CD4-positive, alpha-beta T cell treated with Interleukin-2 at 100 ng/mL for 4 hours (primary cell): ENCODE measurements around the gene LRRC3C.
A peak's percentile ranks its signal among the peaks of the same experiment; 100 is the strongest.

Experiments used
- DNase-seq: peaks from one replicate; pipeline ENCODE4 v3.0.0-alpha.2; 2020; ENCODE audit warnings: low spot score

The LRRC3C gene

GRCh38 chr17:39923836-39924690 is 3.5 kb upstream of the LRRC3C start:
- no peak for DNase-seq

DNA sequence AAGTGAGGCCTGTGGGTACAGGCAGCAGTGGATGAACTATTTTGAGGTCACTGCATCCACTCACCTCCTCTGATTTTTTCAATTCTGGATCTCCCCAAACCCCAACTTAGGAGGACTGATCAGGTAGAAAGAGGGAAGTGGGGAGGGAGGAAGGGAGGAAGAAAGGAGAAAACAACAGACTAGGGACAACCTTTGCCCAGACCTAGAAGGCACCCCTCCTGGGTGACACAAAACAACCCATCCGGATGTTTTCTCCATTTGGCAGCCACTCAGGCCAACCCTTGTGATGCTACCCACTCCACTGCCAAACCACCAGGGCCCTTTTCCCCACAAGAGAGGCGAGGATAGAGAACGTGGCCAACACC is 2.9 kb upstream of the LRRC3C start:
- no peak for DNase-seq

- no peak for DNase-seq
Measured at GRCh38 chr17:39925282-39926134, 2.0 kb upstream of the LRRC3C start.

- no peak for DNase-seq
Measured at GRCh38 chr17:39926135-39926587, 1.4 kb upstream of the LRRC3C start.

DNA sequence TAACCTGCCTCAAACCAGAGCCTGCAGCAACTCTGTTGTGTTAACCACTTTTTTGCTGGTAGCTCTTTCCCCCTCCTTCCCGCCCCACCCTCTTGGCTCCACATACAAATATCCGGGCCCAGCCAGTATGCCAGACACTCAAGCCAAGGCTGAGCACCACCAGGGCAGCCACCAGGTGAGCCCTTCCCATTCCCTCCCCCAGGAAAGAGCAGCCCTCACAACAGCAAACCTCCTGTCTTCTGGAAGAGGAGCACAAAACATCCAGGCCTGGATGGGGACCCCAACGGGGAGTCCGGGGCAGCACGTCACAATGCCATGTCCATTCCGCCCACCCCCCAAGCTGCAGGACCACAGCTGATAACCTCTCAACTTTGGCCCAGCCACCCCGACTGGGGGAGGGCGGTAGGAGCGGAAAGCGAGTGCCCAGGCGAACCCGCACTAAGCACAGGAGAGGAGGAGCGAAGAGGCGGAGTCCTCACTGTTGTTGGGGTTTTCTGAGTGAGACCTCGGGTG is 888 bp upstream of the LRRC3C start:
- peak; percentile 68 for DNase-seq

DNA sequence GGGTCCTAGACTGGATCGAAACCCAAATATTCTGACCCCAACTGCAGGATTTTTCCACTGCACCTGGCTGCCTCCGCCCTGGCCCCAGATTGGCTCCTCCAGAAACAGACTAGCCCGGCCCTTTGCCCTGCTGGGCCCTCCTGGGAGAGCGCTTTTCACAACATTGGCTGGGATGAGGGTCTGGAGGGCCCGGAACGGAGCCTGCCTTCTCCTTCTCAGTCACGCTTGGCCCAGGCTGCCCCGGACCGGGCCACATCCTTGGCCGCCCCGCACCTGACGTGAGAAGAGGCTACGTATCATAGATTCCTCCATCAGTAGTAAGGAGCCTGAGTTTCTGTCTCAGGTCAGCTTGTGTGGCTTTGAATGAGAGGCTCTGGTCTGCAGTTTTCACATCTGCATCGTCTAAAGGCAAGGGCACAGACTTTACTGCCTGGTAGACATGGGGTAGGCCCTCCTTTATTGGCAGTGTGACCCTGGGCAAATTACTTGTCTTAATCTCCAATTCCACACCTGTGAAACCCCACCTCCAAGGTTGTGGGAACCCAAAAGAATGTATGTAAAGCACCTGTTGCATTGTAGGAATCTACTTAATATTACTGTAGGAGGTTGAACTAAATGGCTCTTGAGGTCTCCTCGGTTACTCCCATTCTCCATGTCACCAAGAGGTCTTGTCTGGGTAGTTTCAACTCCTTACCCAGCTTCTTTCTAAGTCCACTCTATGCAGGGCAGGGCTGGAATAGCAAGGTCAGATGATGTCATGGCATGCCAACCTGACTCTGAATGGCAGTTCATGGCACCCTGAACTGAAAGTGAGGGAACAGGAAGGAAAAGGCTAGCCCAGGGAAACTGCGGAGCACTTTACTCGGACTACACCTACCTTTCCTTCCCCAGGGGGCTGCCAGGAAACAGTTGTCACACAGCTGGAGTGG is 661 bp downstream of the LRRC3C start:
- no peak for DNase-seq

DNA sequence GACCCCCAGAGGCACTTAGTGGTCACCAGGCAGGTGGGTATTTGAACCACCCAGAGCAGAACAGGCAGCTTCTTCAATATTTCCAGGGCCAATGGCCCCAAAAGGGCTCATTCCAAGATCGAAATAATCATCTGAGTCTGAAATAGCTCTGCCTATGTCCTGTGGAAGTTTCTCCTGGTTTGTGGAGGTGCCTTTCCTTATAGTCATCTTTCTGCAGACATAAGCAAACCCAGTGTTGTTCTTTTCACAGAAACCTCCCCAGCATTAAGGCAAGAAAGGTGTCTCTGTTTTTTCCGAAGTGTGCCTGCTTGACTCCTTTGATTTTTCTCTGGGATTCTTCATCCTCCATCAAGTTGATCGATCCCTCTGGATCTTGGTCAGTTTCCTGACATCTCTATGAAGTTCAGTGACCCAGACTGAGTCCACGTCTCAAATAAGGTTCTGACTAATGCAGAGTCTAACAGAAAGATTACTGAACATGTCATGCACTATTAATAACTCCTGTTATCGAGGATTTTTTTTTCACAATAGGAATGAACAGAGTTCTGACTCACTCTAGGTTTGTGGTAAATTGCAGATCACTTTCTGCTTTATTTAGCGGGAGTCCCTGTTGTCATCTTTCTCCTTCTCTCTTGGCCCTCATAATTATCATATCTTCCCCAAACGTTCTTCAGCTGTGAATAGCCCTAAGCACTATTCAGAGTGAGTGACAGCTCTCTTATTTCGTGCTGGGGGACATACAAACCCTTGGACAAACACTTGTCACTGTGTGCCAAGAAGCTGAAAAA is 1.5 kb downstream of the LRRC3C start:
- DNase-seq, result no peak

- no peak for DNase-seq
Measured at GRCh38 chr17:39929646-39930407, 2.3 kb downstream of the LRRC3C start.

DNA sequence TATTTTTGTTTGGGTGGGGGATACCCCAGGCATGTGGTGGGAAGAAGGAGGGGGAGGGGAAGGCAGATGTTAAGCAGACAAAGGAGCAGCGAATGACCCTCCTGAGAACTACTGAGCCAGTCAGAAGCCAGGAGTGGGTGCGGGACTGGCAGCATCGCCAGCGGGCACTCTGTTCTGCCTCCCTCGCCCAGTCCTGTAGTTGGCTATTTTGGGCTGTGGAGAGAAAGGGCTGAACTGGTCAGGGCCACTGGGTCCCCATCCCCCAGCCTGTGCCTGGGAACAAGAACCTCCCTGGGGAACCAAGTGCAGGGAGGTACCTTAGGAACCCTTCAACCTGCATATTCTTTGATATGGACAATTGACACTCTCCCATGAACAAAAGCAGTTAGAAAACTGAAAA is 6.4 kb downstream of the LRRC3C start:
- no peak for DNase-seq

GRCh38 chr17:39934324-39934723 is 6.8 kb downstream of the LRRC3C start:
- no peak for DNase-seq

DNA sequence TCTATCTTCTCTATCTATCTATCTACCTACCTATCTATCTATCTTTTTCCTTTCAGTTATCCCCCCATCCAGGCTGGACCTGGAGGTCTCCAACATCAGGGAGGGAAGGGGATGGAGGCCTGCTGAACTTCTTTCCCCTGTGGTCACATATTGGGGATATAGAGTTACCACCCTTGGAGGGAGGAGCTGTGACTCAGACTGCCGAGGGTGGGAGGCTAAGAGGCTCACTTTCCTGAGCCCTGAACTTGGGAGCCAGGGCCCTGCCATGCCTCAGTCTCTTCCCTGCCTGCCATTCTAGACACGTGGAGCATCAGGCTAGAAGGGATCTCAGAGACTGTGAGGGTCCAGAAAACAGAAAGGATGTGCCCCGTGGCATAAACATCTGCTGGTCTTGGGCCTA is 8.4 kb downstream of the LRRC3C start:
- DNase-seq, result no peak

GRCh38 chr17:39937447-39937846 is 9.9 kb downstream of the LRRC3C start:
- no peak for DNase-seq

DNA sequence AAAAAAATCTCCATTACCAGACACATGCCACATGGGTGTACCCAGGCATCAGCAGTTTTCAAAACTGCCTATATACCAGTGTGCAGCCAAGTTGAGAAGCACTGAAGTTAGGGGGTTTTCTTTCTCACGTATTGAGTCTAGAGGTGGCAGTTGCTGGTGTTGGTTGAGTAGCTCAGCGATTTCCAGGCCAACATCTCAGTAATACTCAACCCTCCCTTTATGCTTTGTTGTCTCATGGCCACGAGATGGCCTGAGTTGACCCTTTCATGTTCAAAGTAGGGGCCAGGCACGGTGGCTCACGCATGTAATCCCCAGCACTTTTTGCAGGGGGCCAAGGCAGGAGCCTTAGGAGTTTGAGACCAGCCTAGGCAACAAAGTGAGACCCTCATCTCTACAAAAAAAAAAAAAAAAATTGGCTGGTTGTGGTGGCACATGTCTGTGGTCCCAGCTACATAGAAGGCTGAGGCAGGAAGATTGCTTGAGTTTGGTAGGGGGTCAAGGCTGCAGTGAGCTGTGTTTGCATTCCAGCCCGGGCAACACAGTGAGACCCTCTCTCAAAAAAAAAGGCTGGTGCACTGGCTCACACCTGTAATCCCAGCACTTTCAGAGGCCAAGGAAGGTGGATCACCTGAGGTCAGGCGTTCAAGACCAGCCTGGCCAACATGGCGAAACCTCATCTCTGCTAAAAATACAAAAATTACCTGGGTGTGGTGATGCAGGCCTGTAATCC is 10.8 kb downstream of the LRRC3C start:
- DNase-seq, result no peak

DNA sequence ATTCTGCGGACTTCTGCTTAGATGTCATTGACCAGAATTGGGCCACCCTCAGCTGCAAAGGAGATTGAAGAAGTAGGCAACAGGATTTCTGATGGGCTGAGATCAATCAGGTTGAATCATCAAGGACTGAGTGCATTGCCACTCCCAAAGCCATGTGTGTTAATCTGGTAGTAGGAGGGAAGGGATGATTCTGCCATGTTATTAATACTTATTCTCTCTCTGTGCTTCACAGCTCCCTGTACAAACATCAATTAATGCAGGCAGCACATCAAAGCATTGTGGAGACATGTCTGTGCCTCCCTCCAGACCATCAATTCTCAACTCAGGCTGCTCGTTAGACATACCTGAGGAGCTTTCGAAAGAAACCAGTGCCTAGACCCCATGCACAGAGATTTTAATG is 11.6 kb downstream of the LRRC3C start:
- no peak for DNase-seq

- DNase-seq, result peak; percentile 51
Measured at GRCh38 chr17:39939588-39940419, 12.3 kb downstream of the LRRC3C start.

- no peak for DNase-seq
Measured at GRCh38 chr17:39943702-39944392, 16.3 kb downstream of the LRRC3C start.

GRCh38 chr17:39944393-39944711 is 16.8 kb downstream of the LRRC3C start:
- DNase-seq, result no peak
